ENCODE results near the gene HPSE. TPM values are rescaled to one million over a fixed set of nuclear protein-coding genes. Genes with fewer than 3 reads are reported as not detected.
A peak's percentile ranks its signal among the peaks of the same experiment; 100 is the strongest.
"Not testable (repeated sequence)": the region's sequence is repeated elsewhere in the genome, so short reads cannot be mapped to it uniquely, and the experiment has no call there.

The HPSE gene
- total RNA-seq, 2 experiments from 2014 or later = 16.5 TPM

GRCh38 chr4:83305187-83305586 is 29.5 kb downstream of the HPSE start:
- Mint-ChIP-seq H3K27ac (no peak overlapping the region), H3K9me3 (no peaks in the 10 kb centered on the region), H3K36me3 (peaks cover 15% of the 10 kb centered on the region), H3K4me1 (ENCODE audit: low read depth) (no peaks in the 10 kb centered on the region), H3K27me3 (no peaks in the 10 kb centered on the region), H3K4me3 (no peak overlapping the region)
- CTCF ChIA-PET = no interaction called here
- no peak for DNase-seq
- intact Hi-C loops (cut with micrococcal nuclease) = no loop called here
- POLR2A ChIA-PET = no interaction called here

DNA sequence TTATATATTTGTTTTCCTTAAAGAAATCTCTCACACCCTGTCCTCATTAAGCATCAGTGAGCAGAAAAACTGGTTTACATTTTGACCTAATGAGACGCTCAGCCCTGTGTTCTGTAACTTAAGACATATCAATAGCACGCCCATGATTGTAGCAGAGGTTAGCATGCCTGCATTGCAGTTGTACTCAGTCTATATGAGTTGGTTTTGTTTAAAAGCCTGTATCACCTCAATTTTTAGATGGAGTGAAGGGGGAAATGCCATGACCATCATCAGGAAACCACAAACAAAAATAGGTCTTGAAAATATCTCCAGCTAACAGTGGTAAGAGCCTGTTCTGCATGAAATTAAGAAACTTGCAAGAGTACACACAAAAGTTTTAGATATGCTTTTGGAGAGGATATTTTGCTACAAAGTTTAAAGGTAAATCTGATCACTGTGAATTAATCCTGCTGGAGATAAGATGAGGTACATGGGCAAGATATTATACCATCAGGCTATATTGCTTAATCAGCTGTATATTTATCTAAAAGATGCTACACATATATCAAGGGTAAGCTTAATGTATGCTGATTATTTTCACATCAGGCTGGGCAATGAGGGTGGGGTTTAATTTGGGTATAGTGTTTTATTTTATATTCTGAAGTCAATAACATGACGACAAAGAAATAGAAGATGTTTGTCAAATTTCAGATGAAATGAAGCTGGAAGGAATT is 36.9 kb downstream of the HPSE start:
- Mint-ChIP-seq H3K27ac (no peak overlapping the region), H3K36me3 (peaks cover 4% of the 10 kb centered on the region), H3K4me3 (no peak overlapping the region), H3K27me3 (no peaks in the 10 kb centered on the region), H3K4me1 (ENCODE audit: low read depth) (peaks cover 15% of the 10 kb centered on the region), H3K9me3 (no peaks in the 10 kb centered on the region)
- intact Hi-C loops (cut with micrococcal nuclease) = no loop called here
- POLR2A ChIA-PET = no interaction called here
- no peak for DNase-seq
- CTCF ChIA-PET = interaction anchor here (0.6 kb wide), 1 partner anchor 223 kb away, joined by 5 read pairs; no protein-coding TSS in a partner anchor

GRCh38 chr4:83293305-83294046 is 41.2 kb downstream of the HPSE start:
- ChIA-PET POLR2A (interaction anchor here (1.6 kb wide), 1 partner anchor 9 kb away, joined by 7 read pairs; the partner anchor contains the start of gene COQ2), CTCF (interaction anchor here (0.8 to 4.3 kb wide), 3 partner anchors 10 to 282 kb away, joined by 3 to 27 read pairs (median 5); partner anchors contain the start of gene COQ2)
- Mint-ChIP-seq H3K4me1 (ENCODE audit: low read depth) (peaks cover 15% of the 10 kb centered on the region), H3K27me3 (no peaks in the 10 kb centered on the region), H3K27ac (no peak overlapping the region), H3K4me3 (no peak overlapping the region), H3K9me3 (peaks cover 8% of the 10 kb centered on the region), H3K36me3 (peaks cover 3% of the 10 kb centered on the region)
- intact Hi-C loops (cut with micrococcal nuclease) = no loop called here
- DNase-seq = no peak

DNA sequence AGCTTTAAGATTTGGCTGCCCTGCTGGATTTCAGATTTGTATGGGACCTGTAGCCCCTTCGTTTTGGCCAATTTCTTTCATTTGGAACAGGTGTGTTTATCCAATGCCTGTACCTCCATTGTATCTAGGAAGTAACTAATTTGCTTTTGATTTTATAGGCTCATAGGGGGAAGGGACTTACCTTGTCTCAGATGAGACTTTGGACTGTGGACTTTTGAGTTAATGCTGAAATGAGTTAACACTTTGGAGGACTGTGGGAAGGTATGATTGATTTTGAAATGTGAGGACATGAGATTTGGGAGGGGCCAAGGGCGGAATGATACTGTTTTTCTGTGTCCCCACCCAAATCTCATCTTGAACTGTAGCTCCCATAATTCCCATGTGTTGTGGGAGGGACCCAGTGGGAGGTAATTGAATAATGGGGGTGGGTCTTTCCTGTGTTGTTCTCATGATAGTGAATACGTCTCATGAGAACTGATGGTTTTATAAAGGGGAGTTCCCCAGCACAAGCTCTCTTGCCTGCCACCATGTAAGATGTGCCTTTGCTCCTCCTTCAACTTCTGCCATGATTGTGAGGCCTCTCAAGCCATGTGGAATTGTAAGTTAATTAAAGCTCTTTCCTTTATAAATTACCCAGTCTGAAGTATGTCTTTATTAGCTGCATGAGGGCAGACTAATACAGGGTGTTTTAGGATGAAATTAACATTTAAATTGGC is 44.4 kb downstream of the HPSE start:
- H3K4me3 Mint-ChIP-seq; H3K9me3 Mint-ChIP-seq; H3K4me1 Mint-ChIP-seq (ENCODE audit: low read depth); intact Hi-C loops (cut with micrococcal nuclease); H3K27ac Mint-ChIP-seq; DNase-seq; POLR2A ChIA-PET; H3K36me3 Mint-ChIP-seq; H3K27me3 Mint-ChIP-seq: not testable (repeated sequence)
- CTCF ChIA-PET = interaction anchor here (1.1 kb wide), 1 partner anchor 13 kb away, joined by 3 read pairs; no protein-coding TSS in a partner anchor

GRCh38 chr4:83288381-83288780 is 46.3 kb downstream of the HPSE start:
- H3K9me3 Mint-ChIP-seq; H3K27me3 Mint-ChIP-seq; intact Hi-C loops (cut with micrococcal nuclease); H3K4me3 Mint-ChIP-seq; POLR2A ChIA-PET; H3K27ac Mint-ChIP-seq; DNase-seq; H3K36me3 Mint-ChIP-seq; CTCF ChIA-PET: not testable (repeated sequence)
- peaks cover 18% of the 10 kb centered on the region for H3K4me1 Mint-ChIP-seq (ENCODE audit: low read depth)

GRCh38 chr4:83285055-83285407 is 49.6 kb downstream of the HPSE start:
- intact Hi-C loops (cut with micrococcal nuclease) = loop anchor here (2.0 kb wide), 3 partner anchors 66 to 384 kb away; partner anchors contain the start of gene THAP9
- peak; percentile 31 for DNase-seq
- Mint-ChIP-seq H3K4me3 (peak overlapping the region; percentile 85), H3K27ac (peak overlapping the region; percentile 89), H3K9me3 (peaks cover under 1% of the 10 kb centered on the region), H3K36me3 (peaks cover 3% of the 10 kb centered on the region), H3K4me1 (ENCODE audit: low read depth) (peaks cover 39% of the 10 kb centered on the region), H3K27me3 (no peaks in the 10 kb centered on the region)
- CTCF ChIA-PET = interaction anchor here (0.6 to 5.6 kb wide), 21 partner anchors 9 to 385 kb away, joined by 3 to 53 read pairs (median 4); partner anchors contain the start of genes COPS4, HPSE and PLAC8
- POLR2A ChIA-PET = interaction anchor here (0.9 to 2.4 kb wide), 11 partner anchors 8 to 250 kb away, joined by 3 to 13 read pairs (median 5); partner anchors contain the start of genes COPS4, HELQ and MRPS18C

- POLR2A ChIA-PET = interaction anchor here (0.8 to 2.4 kb wide), 14 partner anchors 9 to 249 kb away, joined by 3 to 13 read pairs (median 4); partner anchors contain the start of genes ABRAXAS1, COPS4, HELQ and MRPS18C
Measured at GRCh38 chr4:83284193-83285054, 50.2 kb downstream of the HPSE start, which contains the start of gene COQ2. COQ2 (minus strand) TSS chr4:83284798; CDS start chr4:83284764, 34 bp downstream.

DNA sequence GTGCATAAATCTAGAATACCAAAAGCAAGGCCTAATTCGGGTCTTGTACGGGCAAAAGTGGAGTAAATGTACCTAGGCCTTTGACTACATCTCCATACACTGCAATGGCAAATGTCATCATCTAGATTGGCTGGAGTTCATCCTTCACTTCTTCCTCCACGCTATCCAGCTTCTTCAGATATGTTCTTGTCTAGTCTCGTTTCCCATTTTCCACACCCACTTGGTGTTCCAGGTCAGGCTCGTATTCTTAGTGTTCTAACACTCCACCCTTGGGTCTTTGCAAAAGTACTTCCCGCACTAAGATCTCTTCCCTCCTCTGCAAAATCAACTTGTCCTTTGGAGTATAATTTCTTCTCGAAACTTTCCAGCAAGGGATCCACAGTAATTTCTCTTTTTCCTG is 51.5 kb downstream of the HPSE start:
- Mint-ChIP-seq H3K27ac (no peak overlapping the region), H3K9me3 (no peaks in the 10 kb centered on the region), H3K36me3 (peaks cover 9% of the 10 kb centered on the region), H3K4me3 (peak overlapping the region; percentile 82), H3K4me1 (ENCODE audit: low read depth) (peaks cover 39% of the 10 kb centered on the region), H3K27me3 (no peaks in the 10 kb centered on the region)
- POLR2A ChIA-PET = interaction anchor here (0.5 to 2.4 kb wide), 3 partner anchors 9 to 393 kb away, joined by 4 to 13 read pairs (median 4); no protein-coding TSS in a partner anchor
- CTCF ChIA-PET = interaction anchor here (1.0 to 5.6 kb wide), 24 partner anchors 11 to 431 kb away, joined by 3 to 53 read pairs (median 6); partner anchors contain the start of genes COPS4, HELQ, HPSE and MRPS18C
- intact Hi-C loops (cut with micrococcal nuclease) = loop anchor here (5.0 kb wide), 3 partner anchors 359 to 911 kb away; partner anchors contain the start of gene HNRNPD
- no peak for DNase-seq

More at GRCh38 chr4:83284193-83285054, 50.2 kb downstream of the HPSE start, which contains the start of gene COQ2:
- peak within 1 kb of the TSS; percentile 89 for H3K27ac Mint-ChIP-seq
- CTCF ChIA-PET = interaction anchor here (0.6 to 5.6 kb wide), 31 partner anchors 9 to 432 kb away, joined by 3 to 53 read pairs (median 4); partner anchors contain the start of genes COPS4, HELQ, HPSE and MRPS18C
- H3K27me3 Mint-ChIP-seq = no peaks in the 10 kb centered on the region
- DNase-seq = peak; percentile 96
- H3K4me1 Mint-ChIP-seq (ENCODE audit: low read depth) = peaks cover 39% of the 10 kb centered on the region
- peaks cover 3% of the 10 kb centered on the region for H3K36me3 Mint-ChIP-seq
- peak within 1 kb of the TSS; percentile 85 for H3K4me3 Mint-ChIP-seq
- H3K9me3 Mint-ChIP-seq = no peaks in the 10 kb centered on the region
- intact Hi-C loops (cut with micrococcal nuclease) = loop anchor here (1.0 to 5.0 kb wide), 12 partner anchors 66 to 912 kb away; partner anchors contain the start of genes ABRAXAS1, COPS4, ENOPH1 and HELQ

GRCh38 chr4:83282049-83282535 is 52.6 kb downstream of the HPSE start:
- Mint-ChIP-seq H3K27ac (no peak overlapping the region), H3K4me3 (no peak overlapping the region), H3K4me1 (ENCODE audit: low read depth) (peaks cover 43% of the 10 kb centered on the region), H3K9me3 (no peaks in the 10 kb centered on the region), H3K27me3 (no peaks in the 10 kb centered on the region), H3K36me3 (peaks cover 12% of the 10 kb centered on the region)
- intact Hi-C loops (cut with micrococcal nuclease) = loop anchor here (1.0 to 5.0 kb wide), 6 partner anchors 22 to 910 kb away; partner anchors contain the start of gene HNRNPD
- DNase-seq = peak; percentile 42
- POLR2A ChIA-PET = no interaction called here
- CTCF ChIA-PET = interaction anchor here (0.6 to 5.6 kb wide), 34 partner anchors 10 to 440 kb away, joined by 3 to 53 read pairs (median 4); partner anchors contain the start of genes COPS4, HELQ and MRPS18C

DNA sequence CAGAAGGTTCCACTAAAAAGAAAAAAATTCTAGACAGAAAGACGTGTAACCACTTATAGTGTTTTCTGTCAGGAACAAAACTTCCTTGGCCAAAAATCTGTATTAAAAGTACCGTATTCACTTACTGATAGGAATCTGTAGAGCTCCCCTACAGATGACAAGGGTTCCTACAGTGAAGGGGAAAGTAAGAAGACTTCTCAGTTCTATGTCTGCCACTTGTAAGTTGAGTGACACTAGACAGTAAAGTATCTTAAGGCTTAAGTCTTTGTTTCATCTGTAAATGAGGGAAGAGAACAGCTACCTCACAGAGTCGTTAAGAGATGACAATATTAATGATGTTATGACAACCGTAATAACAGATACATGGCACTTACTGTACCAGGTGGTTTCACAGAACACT is 53.3 kb downstream of the HPSE start:
- Mint-ChIP-seq H3K9me3 (no peaks in the 10 kb centered on the region), H3K36me3 (peaks cover 16% of the 10 kb centered on the region), H3K4me3 (no peak overlapping the region), H3K27ac (no peak overlapping the region), H3K4me1 (ENCODE audit: low read depth) (peaks cover 50% of the 10 kb centered on the region), H3K27me3 (no peaks in the 10 kb centered on the region)
- CTCF ChIA-PET = interaction anchor here (0.5 to 5.6 kb wide), 21 partner anchors 10 to 428 kb away, joined by 3 to 53 read pairs (median 6); partner anchors contain the start of gene COPS4
- intact Hi-C loops (cut with micrococcal nuclease) = loop anchor here (5.0 kb wide), 3 partner anchors 361 to 909 kb away; partner anchors contain the start of gene HNRNPD
- POLR2A ChIA-PET = interaction anchor here (0.8 to 1.1 kb wide), 2 partner anchors 16 to 62 kb away, joined by 3 read pairs; no protein-coding TSS in a partner anchor
- no peak for DNase-seq

Data from activated CD4-positive, alpha-beta memory T cell treated with anti-CD3 and anti-CD28 coated beads for 36 hours (primary cell).